ENCODE data around the gene STYX.

DNA sequence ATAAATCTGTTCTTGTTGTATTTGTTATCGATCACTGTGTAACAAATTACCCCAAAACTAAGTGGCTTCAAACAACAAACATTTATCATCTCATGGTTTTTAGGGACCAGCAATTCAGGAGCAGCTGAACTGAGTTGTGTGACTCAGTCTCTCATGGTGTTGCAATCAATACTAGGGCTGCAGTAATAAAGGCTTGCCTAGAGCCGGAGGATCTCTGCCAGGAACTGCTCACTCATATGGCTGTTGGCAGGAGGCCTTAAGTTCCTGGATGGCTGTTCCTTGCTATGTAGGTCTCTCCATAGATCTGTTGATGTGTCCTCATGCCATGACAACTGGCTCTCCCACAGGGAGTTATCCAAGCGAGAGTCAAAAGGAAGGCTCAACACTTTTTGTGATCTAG is 26.7 kb upstream of the STYX start:
- TF ChIP-seq CTCF (IDR thresholded peaks at IDR 0.05; ENCODE audit: low read depth, low read length) (no peak), EZH2phosphoT487 (IDR thresholded peaks at IDR 0.05; ENCODE audit: low read depth) (no peak)

Data from OCI-LY3 (cell line).